GM23338 (cell line): ENCODE measurements around the gene DNAH8. TPM values are rescaled to one million over a fixed set of nuclear protein-coding genes. Genes with fewer than 3 reads are reported as not detected.

Source experiments
- ATAC-seq: fragments of 200-7000 bp; cut with Tn5 transposase; 3 replicates; pipeline ENCODE4 v1.9.1; 2020
- DNase-seq: peaks from one replicate; pipeline ENCODE4 v3.0.0-alpha.2; 2015; ENCODE audit warnings: low spot score
- H2AFZ ChIP-seq: fragments of 200-600 bp; sonication (generic); 2 replicates; pipeline ENCODE4 v1.8.0; 2016; ENCODE audit warnings: antibody characterized with exemption, mild to moderate bottlenecking, moderate library complexity
- H3F3A ChIP-seq: fragments of 200-600 bp; sonication (generic); replicated peaks from 2 replicates; pipeline ENCODE4 v1.8.0; 2017; ENCODE audit warnings: antibody characterized with exemption, mixed run types, low read depth
- H3K27ac ChIP-seq: fragments of 200-600 bp; sonication (generic); 2 replicates; pipeline ENCODE4 v1.6.1; 2016; ENCODE audit warnings: low read depth
- H3K27me3 ChIP-seq: fragments of 200-600 bp; sonication (generic); 2 replicates; pipeline ENCODE4 v1.8.0; 2016; ENCODE audit warnings: mild to moderate bottlenecking, mixed run types, moderate library complexity; ENCODE audit not compliant: insufficient read depth
- H3K36me3 ChIP-seq: fragments of 200-600 bp; sonication (generic); 2 replicates; pipeline ENCODE4 v1.8.0; 2016; ENCODE audit warnings: mild to moderate bottlenecking; ENCODE audit not compliant: insufficient read depth
- H3K4me1 ChIP-seq: fragments of 200-600 bp; sonication (generic); 2 replicates; pipeline ENCODE4 v1.8.0; 2016; ENCODE audit warnings: mild to moderate bottlenecking, moderate library complexity; ENCODE audit not compliant: insufficient read depth
- H3K4me2 ChIP-seq: fragments of 200-600 bp; sonication (generic); 2 replicates; pipeline ENCODE4 v1.7.1; 2017; ENCODE audit warnings: mixed run types
- H3K4me3 ChIP-seq: fragments of 200-600 bp; sonication (generic); 2 replicates; pipeline ENCODE4 v1.6.1; 2016; ENCODE audit warnings: mixed run types
- H3K79me2 ChIP-seq: fragments of 200-600 bp; sonication (generic); replicated peaks from 2 replicates; pipeline ENCODE4 v1.8.0; 2017; ENCODE audit warnings: mild to moderate bottlenecking; ENCODE audit not compliant: insufficient read depth
- H3K9me2 ChIP-seq: fragments of 200-600 bp; sonication (generic); 2 replicates; pipeline ENCODE4 v1.8.0; 2017; ENCODE audit not compliant: insufficient read depth
- H4K20me1 ChIP-seq: fragments of 200-600 bp; sonication (generic); replicated peaks from 2 replicates; pipeline ENCODE4 v1.8.0; 2017; ENCODE audit warnings: mild to moderate bottlenecking; ENCODE audit not compliant: insufficient read depth
- H3K27ac Mint-ChIP-seq: 2 replicates; pipeline ENCODE4 v1.8.0; 2020; ENCODE audit warnings: inconsistent platforms, mild to moderate bottlenecking, moderate library complexity, mixed read lengths
- H3K27me3 Mint-ChIP-seq: 3 replicates; pipeline ENCODE4 v1.8.0; 2022; ENCODE audit warnings: low read depth, mild to moderate bottlenecking, moderate library complexity, mixed read lengths, inconsistent platforms; ENCODE audit not compliant: insufficient read depth, poor library complexity
- H3K36me3 Mint-ChIP-seq: 3 replicates; pipeline ENCODE4 v1.8.0; 2021; ENCODE audit warnings: low read depth, mild to moderate bottlenecking, inconsistent platforms, moderate library complexity, mixed read lengths
- H3K4me1 Mint-ChIP-seq: 3 replicates; pipeline ENCODE4 v1.8.0; 2020; ENCODE audit warnings: mild to moderate bottlenecking, inconsistent platforms, mixed read lengths
- H3K4me3 Mint-ChIP-seq: 3 replicates; pipeline ENCODE4 v1.8.0; 2021; ENCODE audit warnings: moderate library complexity, mild to moderate bottlenecking, inconsistent platforms, mixed read lengths
- H3K9me3 Mint-ChIP-seq: 3 replicates; pipeline ENCODE4 v1.8.0; 2020; ENCODE audit warnings: moderate library complexity, mild to moderate bottlenecking, inconsistent platforms, mixed read lengths
- CTCF ChIP-seq, 2 experiments: fragments of 200-600 bp in 1 of 2; sonication (generic) in 1 of 2; conservative IDR thresholded peaks; 2 replicates each; pipeline versions ENCODE4 v1.5.1 to v1.6.1; 2016 to 2017; ENCODE audit warnings: antibody characterized with exemption in 2 of 2, low read depth in 2 of 2, mild to moderate bottlenecking in 2 of 2, moderate library complexity in 1 of 2
- ETS1 ChIP-seq: IDR thresholded peaks from 2 replicates; pipeline ENCODE4 v1.6.1; 2016; ENCODE audit warnings: antibody characterized with exemption
- EZH2 ChIP-seq: fragments of 200-600 bp; sonication (generic); IDR thresholded peaks from one replicate; pipeline ENCODE4 v1.8.0; 2017; ENCODE audit warnings: antibody characterized with exemption, mild to moderate bottlenecking, low read depth; ENCODE audit not compliant: unreplicated experiment
- NANOG ChIP-seq: IDR thresholded peaks from 2 replicates; pipeline ENCODE4 v1.6.1; 2016; ENCODE audit warnings: antibody characterized with exemption, borderline replicate concordance
- POLR2AphosphoS5 ChIP-seq: IDR thresholded peaks from 2 replicates; pipeline ENCODE4 v1.6.1; 2016; ENCODE audit warnings: antibody characterized with exemption, low read depth
- REST ChIP-seq: IDR thresholded peaks from one replicate; pipeline ENCODE4 v1.6.1; 2018; ENCODE audit warnings: antibody characterized with exemption; ENCODE audit not compliant: unreplicated experiment
- polyA plus RNA-seq: library from polyadenylated mRNA; unstranded; fragments of >200 nt; fragmentation: Nextera tagmentation; extraction: Ambion mirVana; gene quantifications from 2 replicates; pipeline ENCODE4 v1.2.1, GENCODE V29; 2016
- total RNA-seq: library from RNA; depleted of rRNA; stranded (reverse); fragments of >200 nt; shearing (Covaris generic); gene quantifications from 2 replicates; pipeline ENCODE4 v1.2.3, GENCODE V29; 2014

DNAH8 gene
- total and polyA plus RNA-seq, 2 experiments from 2014 or later, result 0.02 TPM; not detected in 1

- Mint-ChIP-seq H3K4me3 (peak within 1 kb of the TSS; percentile 81), H3K9me3 (no peaks in the 10 kb centered on the region), H3K27ac (no peak within 1 kb of the TSS), H3K27me3 (peaks cover 39% of the 10 kb centered on the region), H3K4me1 (peaks cover 8% of the 10 kb centered on the region), H3K36me3 (no peaks in the 10 kb centered on the region)
- peak; percentile 64 for DNase-seq
- Histone ChIP-seq H3K79me2 (no peaks in the 10 kb centered on the region), H3K4me3 (peak within 1 kb of the TSS; percentile 75), H3K27me3 (peaks cover 40% of the 10 kb centered on the region), H3K36me3 (no peaks in the 10 kb centered on the region), H3K4me2 (peak within 1 kb of the TSS; percentile 92), H3F3A (no peaks in the 10 kb centered on the region), H3K9me2 (no peaks in the 10 kb centered on the region), H3K27ac (no peak within 1 kb of the TSS), H3K4me1 (peaks cover 16% of the 10 kb centered on the region; the same call in 1 of the 2 replicates), H2AFZ (peak within 1 kb of the TSS; percentile 94), H4K20me1 (peaks cover 7% of the 10 kb centered on the region; the same call in 1 of the 2 replicates)
- ATAC-seq, result peak; percentile 81
- no peak for TF ChIP-seq NANOG
- peak; percentile 70 for TF ChIP-seq POLR2AphosphoS5
- TF ChIP-seq EZH2, result peak; percentile 11
These were observed 333.6 kb downstream of the DNAH8 start, which contains the start of gene GLP1R for GRCh38 chr6:39048481-39049399. Gene GLP1R, plus strand, starts transcription at chr6:39048781. Its CDS starts 60 bp downstream, at chr6:39048841.

GRCh38 chr6:39049575-39050283 lies 334.6 kb downstream of the DNAH8 start:
- H3K36me3 Mint-ChIP-seq, result no peaks in the 10 kb centered on the region
- H3K27ac Mint-ChIP-seq, result no peak overlapping the region
- Histone ChIP-seq H3K4me3 (peak overlapping the region; percentile 75), H3K36me3 (no peaks in the 10 kb centered on the region), H3K27ac (no peak overlapping the region), H3K27me3 (peaks cover 40% of the 10 kb centered on the region), H3K9me2 (no peaks in the 10 kb centered on the region), H3K4me2 (peak overlapping the region; percentile 92), H4K20me1 (peaks cover 7% of the 10 kb centered on the region; the same call in 1 of the 2 replicates), H2AFZ (peak overlapping the region; percentile 94; the same call in 1 of the 2 replicates), H3K4me1 (peaks cover 25% of the 10 kb centered on the region; the same call in 1 of the 2 replicates), H3K79me2 (no peaks in the 10 kb centered on the region), H3F3A (no peaks in the 10 kb centered on the region)
- peak; percentile 12 for ATAC-seq
- H3K27me3 Mint-ChIP-seq, result peaks cover 40% of the 10 kb centered on the region
- peak; percentile 57 for DNase-seq
- H3K4me1 Mint-ChIP-seq, result peaks cover 18% of the 10 kb centered on the region
- H3K9me3 Mint-ChIP-seq, result no peaks in the 10 kb centered on the region
- peak overlapping the region; percentile 81 for H3K4me3 Mint-ChIP-seq
- TF ChIP-seq POLR2AphosphoS5, result no peak
- peak; percentile 50 for TF ChIP-seq REST
- peak; percentile 23 to 53; a peak in 2 of 4 replicates for TF ChIP-seq CTCF (conservative IDR thresholded peaks at IDR 0.05; ENCODE audit: low read depth in 2 of 2)
- no peak for TF ChIP-seq NANOG
- no peak for TF ChIP-seq ETS1
